Measurements from ENCODE around the gene AKAP12.

DNA sequence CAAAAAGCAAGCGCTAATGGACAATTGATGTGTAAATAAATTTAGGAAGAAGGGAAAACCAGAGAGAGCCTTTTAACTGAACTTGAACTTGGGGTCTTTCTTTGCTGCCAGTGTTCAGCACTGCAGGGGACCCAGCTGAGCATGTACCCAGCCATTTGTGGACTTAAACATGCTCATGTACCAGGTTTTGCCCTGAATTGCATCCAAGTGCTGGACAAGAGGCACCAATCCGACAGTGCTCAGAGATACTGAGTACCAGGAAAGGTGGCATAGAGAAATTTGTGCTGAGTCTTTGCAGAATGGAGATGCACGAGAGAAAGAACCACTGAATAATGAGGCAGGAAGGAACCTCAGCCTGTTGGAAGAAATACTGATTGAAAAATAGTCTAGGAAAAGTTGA lies 16.0 kb downstream of the AKAP12 start:
- TF ChIP-seq, protein P1, sequence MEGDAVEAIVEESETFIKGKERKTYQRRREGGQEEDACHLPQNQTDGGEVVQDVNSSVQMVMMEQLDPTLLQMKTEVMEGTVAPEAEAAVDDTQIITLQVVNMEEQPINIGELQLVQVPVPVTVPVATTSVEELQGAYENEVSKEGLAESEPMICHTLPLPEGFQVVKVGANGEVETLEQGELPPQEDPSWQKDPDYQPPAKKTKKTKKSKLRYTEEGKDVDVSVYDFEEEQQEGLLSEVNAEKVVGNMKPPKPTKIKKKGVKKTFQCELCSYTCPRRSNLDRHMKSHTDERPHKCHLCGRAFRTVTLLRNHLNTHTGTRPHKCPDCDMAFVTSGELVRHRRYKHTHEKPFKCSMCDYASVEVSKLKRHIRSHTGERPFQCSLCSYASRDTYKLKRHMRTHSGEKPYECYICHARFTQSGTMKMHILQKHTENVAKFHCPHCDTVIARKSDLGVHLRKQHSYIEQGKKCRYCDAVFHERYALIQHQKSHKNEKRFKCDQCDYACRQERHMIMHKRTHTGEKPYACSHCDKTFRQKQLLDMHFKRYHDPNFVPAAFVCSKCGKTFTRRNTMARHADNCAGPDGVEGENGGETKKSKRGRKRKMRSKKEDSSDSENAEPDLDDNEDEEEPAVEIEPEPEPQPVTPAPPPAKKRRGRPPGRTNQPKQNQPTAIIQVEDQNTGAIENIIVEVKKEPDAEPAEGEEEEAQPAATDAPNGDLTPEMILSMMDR (IDR thresholded peaks at IDR 0.05; ENCODE audit: borderline replicate concordance, extremely low read depth, low read length, poor library complexity, severe bottlenecking): no peak
- TF ChIP-seq EZH2 (IDR thresholded peaks at IDR 0.05; ENCODE audit: borderline replicate concordance, low read depth, low read length, severe bottlenecking): no peak
